H1 (cell line): Measurements from ENCODE around the gene PRRG2. TPM values are rescaled to one million over a fixed set of nuclear protein-coding genes. Genes with fewer than 3 reads are reported as not detected.

Experiments used
- CHD2 ChIP-seq: IDR thresholded peaks from 2 replicates; pipeline ENCODE4 v1.6.1; 2012; ENCODE audit warnings: low read length, improper control_type of control experiment
- EGR1 ChIP-seq: IDR thresholded peaks from 2 replicates; pipeline ENCODE4 v1.6.1; 2011; ENCODE audit warnings: low read depth, low read length, borderline replicate concordance
- GABPA ChIP-seq: IDR thresholded peaks from 2 replicates; pipeline ENCODE4 v1.6.1; 2011; ENCODE audit warnings: mild to moderate bottlenecking, low read length, moderate library complexity, borderline replicate concordance; ENCODE audit not compliant: insufficient read depth
- JUND ChIP-seq: IDR thresholded peaks from 2 replicates; pipeline ENCODE4 v1.6.1; 2011; ENCODE audit warnings: mild to moderate bottlenecking, improper control_type of control experiment, low read length
- SIRT6 ChIP-seq: IDR thresholded peaks from one replicate; pipeline ENCODE4 v1.7.1; 2012; ENCODE audit warnings: low read length, inconsistent platforms
- TAF1 ChIP-seq: IDR thresholded peaks from 2 replicates; pipeline ENCODE4 v1.6.1; 2011; ENCODE audit warnings: mild to moderate bottlenecking, low read depth, low read length
- TBP ChIP-seq: IDR thresholded peaks from 2 replicates; pipeline ENCODE4 v1.6.1; 2011; ENCODE audit warnings: low read depth, low read length, improper control_type of control experiment
- polyA plus RNA-seq, 7 experiments: library from polyadenylated mRNA; depleted of rRNA in 3 of 7; stranded (reverse) in 5 of 7; unstranded in 2 of 7; fragments of >200 nt in 5 of 7; fragments of 200-250 nt in 2 of 7; gene quantifications; 1 replicate in 5 of 7; 2 replicates in 1 of 7; 4 replicates in 1 of 7; pipeline versions ENCODE4 v1.2.1 to v1.2.3, GENCODE V29; 2011 to 2013; ENCODE audit warnings: missing spikeins in 2 of 7, mixed read lengths in 2 of 7
- total RNA-seq: library from RNA; stranded (reverse); fragmentation: NEBNext Ultra II Directional; extraction: Animal tissue kit (Norgen Biotek cat#: 25700); gene quantifications from 2 replicates; pipeline ENCODE4 v1.2.1, GENCODE V29; 2021

PRRG2 gene
- total and polyA plus RNA-seq, 2 of the 8 experiments (the other 6 are each of a cell fraction or from before 2014, with no cell fraction given), result 4.1 to 5.6 TPM

DNA sequence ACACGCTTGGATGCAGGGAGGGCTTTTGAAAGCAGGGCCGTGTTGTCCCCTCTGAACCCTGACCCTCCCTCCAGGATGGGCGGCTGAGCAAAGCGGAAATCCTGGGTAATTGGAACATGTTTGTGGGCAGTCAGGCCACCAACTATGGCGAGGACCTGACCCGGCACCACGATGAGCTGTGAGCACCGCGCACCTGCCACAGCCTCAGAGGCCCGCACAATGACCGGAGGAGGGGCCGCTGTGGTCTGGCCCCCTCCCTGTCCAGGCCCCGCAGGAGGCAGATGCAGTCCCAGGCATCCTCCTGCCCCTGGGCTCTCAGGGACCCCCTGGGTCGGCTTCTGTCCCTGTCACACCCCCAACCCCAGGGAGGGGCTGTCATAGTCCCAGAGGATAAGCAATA, 38.1 kb upstream of the PRRG2 start (continued):
- TF ChIP-seq EGR1 (no peak), JUND (no peak), TAF1 (no peak), TBP (no peak), SIRT6 (no peak), GABPA (no peak), CHD2 (no peak)
